ENCODE data around the gene BOC.

Gene BOC

DNA sequence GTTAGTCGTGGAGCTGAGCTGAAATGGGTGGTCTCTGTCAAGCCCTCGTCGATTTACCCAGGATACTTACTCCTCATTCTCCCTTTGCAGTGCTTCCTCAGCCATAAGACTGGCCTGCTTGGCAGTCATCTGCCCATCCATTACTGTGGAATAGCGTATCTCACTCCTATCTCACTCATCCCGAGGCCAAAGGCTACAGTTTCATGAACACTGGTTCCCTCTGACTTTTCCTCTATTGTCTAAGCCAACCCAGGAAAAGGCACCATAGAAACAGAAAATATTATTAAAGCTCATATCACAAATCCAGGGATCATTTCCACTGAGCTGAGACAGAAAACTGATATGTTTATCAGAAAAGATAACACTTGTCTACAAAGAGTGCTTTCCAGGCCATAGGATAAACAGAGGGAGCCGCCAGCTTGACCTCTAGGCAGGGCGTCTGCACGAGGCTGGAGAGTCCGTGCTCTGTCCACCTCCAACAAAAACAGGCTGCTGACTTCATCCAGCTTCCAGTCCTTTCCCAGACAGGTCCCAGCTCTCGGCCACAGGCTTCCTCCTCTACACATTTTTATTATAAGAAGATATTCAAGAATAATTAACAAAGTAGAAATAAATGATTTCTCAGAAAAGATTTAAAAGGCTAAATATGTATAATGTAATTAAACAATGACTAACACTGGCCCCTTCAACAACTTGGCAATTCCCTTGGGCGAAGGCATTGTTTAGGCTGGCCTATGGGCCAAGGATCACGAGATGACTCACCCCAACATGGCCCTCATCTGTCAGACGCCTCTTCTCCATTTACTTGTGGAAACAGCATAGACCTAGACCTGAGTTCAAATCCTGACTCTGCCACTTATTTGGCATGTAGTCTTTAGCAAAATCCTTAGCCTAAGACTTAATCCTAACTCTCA is 27.4 kb upstream of the BOC start:
- TF ChIP-seq, protein P1, sequence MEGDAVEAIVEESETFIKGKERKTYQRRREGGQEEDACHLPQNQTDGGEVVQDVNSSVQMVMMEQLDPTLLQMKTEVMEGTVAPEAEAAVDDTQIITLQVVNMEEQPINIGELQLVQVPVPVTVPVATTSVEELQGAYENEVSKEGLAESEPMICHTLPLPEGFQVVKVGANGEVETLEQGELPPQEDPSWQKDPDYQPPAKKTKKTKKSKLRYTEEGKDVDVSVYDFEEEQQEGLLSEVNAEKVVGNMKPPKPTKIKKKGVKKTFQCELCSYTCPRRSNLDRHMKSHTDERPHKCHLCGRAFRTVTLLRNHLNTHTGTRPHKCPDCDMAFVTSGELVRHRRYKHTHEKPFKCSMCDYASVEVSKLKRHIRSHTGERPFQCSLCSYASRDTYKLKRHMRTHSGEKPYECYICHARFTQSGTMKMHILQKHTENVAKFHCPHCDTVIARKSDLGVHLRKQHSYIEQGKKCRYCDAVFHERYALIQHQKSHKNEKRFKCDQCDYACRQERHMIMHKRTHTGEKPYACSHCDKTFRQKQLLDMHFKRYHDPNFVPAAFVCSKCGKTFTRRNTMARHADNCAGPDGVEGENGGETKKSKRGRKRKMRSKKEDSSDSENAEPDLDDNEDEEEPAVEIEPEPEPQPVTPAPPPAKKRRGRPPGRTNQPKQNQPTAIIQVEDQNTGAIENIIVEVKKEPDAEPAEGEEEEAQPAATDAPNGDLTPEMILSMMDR (IDR thresholded peaks at IDR 0.05) = no peak

DNA sequence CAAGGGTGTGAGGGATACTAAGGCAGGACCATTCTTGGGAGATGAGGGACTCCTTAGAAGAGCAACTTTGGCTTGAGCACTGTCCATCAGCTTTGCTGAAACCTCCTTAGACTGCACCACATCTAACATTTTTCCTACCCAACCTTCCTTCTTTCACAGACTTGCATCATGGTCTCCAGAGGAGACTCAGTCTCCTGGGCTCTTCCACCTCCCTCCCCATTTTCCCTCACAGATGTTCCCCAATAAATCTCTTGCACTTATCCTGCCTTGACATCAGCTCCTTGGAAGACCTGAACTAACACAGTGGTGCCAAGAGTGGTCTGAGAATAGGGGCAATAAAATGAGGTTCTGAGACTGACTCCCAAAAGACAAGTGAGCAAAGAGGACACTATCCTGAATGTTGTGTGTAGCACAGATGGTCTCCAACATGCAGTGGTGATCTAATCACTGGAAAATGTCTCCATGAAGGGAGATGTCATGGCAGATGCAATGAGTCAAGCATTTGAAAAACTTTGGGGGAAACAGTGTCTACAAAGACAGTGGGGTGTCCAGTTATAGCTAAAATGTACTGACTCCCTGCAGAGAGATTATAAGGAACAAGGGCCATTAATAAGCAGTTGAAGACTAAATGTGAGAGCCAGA is 26.0 kb upstream of the BOC start:
- TF ChIP-seq, protein P1 (IDR thresholded peaks at IDR 0.05) = no peak

DNA sequence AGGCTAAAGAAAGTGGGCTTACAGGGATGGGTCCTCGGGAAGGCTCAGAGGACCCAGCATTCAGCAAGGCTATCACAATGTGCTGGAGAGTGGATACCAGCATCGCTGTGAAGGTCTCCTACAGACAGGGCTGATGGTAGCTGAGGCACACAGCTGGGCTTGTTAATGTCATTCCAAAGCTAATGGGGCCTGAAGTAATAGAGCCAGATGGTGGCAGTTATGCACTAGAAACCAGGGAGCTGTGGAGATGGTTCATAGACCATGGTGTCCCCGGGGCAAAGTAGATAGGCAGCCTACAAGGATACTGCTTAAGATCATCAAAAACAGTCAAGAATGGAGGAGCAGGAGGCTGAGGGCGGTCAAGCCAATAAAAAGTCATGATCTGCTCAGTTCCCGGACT is 24.8 kb upstream of the BOC start:
- TF ChIP-seq, protein P1 (IDR thresholded peaks at IDR 0.05) = no peak

DNA sequence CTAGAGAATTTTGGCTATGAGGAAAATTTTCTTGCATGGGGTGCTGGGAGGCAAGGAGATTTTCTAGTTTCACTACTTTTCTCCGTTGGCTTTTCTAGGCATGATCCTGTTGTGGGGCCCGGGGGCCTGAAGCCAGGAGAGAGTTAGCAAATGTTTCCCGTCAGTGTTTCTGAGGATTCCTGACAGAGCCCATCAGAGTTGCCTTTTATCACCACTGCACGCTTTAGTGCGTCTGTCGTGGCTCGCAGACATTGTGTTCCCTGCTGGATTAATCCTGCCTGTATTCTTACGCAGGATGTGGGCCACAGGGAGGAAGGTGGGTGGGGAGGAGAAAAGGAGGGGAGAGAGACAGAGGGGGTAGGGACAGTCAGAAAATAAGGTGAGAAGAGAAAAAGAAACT is 18.1 kb upstream of the BOC start:
- TF ChIP-seq, protein P1 (IDR thresholded peaks at IDR 0.05) = no peak

DNA sequence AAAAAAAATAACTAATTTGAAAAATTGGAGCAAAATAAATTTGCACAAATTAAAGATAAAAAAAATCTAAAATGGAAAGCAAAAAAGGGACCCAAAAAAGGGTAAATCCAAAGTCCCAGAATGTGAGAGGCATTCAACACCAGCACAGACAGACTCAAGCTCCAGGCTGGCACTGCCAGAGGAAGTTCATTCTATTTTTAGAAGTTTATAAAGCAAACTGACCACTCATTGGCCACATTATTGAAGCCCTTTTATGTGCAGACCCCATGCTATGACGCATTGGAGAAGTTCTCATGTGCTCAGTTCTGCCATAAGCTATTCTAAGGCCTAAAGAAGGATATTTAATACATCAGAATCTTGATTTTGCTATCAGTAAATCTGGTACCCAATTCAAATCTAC is 17.6 kb upstream of the BOC start:
- TF ChIP-seq, protein P1 (IDR thresholded peaks at IDR 0.05) = no peak

DNA sequence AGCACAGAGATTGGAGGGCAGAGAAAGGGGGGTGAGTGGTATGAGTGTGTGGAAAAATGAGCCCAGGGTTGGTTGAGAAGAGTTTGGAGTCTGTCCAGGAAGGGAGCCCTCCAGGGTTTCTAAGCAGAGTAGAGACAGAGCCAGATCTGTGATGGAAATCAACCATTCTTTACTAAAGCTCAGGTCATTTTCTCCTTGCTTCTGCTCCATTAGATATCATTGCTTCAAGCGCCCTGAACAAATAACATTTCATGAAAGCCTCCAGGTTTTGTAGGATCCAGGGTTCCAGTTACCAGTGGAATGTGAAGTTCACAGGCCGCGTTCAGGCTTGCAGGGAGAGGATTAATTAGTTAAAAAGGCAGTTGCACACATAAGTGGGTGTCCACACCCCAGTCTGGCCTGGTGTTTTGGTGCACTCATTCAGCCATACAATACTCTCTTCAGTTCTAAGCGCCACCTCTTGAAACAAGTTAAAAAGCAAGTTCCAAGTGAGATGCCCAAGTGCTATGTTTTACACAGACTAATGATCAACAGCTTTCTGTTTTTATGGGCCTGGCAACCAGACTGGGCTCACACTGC is 16.4 kb upstream of the BOC start:
- TF ChIP-seq, protein P1 (IDR thresholded peaks at IDR 0.05) = no peak

DNA sequence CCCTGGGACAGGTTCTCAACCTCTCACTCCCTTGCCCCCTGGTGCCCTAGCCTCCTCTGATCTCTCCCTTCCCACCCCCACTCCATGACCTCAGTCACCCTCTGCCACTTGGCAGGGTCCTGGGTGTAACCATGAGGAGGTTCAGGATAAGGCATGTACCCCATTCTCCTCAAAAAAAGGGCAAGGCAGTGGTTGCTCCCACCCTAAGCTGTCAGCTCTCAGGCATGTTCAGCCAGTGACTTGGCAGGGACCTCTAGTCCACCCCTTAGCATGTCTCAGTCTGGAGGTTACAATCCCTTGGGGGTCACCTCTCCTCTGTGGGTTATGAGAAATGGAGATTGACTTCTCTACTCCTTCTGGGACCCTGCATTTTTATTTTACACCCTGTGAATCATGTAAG is 11.0 kb upstream of the BOC start:
- TF ChIP-seq, protein P1 (IDR thresholded peaks at IDR 0.05) = no peak
